Measurements from ENCODE around the gene RGS9.

RGS9 gene

DNA sequence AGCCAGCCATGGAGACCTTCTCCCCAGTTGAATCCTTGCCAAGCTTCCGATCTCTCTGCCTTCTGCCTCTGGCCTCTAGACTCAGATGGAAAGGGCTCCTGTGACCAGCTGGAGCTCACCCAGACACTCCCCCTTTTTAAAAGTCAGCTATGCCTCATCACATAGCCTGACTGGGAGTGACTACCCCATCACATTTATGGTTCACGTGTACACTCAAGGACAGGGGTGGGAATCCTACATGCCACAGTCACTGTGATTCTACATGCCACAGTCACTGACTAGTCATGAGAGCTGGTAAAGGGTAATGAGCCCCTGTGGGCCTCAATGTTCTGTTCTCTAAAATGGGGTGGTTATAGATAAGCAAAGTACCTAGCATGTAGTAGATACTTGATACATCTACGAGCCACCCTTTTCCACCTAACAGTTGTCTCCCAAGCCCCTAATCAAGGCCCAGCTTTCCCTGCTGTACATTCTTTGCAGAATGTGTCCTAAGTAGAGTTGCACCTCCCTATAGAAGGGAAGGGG, 85.1 kb downstream of the RGS9 start:
- no peak for FAIRE-seq

DNA sequence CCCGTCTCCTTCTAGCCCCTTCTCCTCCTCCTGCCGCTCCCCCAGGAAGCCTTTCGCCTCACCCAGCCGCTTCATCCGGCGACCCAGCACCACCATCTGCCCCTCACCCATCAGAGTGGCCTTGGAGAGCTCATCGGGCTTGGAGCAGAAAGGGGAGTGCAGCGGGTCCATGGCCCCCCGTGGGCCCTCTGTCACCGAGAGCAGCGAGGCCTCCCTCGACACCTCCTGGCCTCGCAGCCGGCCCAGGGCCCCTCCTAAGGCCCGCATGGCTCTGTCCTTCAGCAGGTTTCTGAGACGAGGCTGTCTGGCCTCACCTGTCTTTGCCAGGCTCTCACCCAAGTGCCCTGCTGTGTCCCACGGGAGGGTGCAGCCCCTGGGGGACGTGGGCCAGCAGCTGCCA, 87.9 kb downstream of the RGS9 start:
- FAIRE-seq = no peak

DNA sequence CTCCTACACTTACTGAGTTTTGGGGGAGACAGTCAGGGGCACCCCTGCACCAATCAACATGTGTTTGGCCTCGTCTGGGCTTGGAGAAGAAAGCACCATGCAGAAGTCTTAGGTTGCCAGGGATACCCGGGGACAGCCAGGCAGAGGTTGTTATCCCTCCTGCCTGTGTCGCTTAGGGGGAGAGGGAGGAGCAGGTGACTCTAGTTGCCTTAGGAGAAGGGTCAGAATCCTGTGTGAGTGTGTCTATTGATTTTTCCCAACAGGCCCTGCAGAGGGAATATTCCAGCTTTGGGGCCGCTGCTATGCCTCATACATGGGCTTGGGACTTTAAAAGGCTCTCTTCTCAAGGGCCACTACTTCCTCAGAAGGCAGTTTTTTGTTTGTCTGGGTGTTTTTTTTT, 89.1 kb downstream of the RGS9 start:
- FAIRE-seq = no peak

DNA sequence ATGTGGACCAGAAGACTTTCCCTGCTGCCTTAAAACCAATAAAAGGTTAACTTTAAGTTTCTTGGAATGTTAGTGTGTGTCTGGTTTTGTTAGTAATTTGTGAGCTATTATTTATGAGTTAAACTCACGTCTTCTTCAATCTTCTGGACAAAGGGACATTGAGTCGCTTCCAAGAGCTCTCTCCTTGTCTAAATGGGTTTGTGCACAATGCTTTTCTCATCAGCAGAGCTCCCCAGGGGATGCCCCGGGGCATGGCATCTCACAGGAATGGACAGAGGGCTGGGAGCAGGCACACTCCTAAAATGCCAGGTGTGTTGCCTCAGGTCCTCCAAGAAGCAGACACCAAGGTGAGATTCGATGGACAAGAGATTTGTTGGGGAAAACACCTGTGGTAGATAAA, 90.5 kb downstream of the RGS9 start:
- no peak for FAIRE-seq

DNA sequence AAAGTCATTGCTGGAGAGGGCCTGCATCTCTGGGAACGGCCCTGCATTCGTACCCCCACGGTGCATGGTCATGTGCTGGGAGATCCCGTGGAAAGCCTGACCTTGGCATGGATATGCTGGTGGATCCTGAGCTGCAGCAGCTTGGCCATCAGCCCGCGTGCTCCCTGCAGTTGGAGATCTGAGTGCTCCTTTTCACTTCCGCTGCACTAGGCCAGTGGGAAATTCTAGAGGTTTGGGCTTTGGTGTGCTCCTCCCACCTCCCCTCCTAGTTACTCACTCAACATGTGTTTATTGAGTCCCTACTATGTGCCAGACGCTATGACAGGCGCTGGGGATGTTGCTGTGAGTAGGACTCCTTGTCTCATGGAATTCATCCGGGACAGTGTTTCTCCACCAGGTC, 91.1 kb downstream of the RGS9 start:
- no peak for FAIRE-seq

DNA sequence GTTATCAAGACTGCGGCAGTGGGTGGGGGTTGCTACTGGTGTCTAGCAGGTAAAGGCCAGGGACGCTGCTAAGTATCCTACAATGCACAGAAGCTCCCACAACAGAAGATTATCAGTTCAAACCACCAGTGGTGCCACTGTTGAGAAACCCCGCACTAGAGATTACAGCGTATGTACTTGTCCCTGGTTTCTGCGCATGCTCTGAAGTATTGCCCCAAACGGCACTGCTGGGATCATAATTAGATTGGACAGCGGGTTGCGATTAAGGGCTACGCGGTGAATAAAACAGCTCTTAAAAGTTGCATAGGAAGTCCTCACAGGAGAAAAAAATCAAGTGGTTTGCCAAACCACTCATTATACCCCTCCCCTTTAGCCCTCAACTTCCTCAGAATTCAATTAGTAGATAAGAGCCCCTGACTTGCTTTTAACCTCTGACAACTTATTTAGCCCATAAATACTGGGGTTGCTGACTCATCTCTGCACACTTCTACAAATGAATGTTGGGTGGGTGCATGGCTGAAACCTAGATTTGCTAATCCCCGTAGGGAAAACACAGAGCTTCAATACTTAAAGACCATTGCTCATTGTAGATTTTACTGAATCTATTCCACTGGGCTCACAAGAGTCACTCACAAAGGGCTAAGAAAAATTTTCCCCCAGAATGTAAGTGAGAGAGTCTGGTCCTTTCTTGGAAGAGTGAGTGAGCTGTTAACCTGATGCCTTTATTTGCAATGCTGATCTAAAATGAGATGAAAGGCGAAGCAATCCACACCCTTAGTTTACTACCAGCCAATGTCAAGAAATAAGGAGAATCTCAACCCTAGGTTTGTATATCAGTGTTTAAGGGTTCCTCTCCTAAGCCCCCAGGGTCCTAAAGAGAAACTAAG, 91.8 kb downstream of the RGS9 start:
- no peak for FAIRE-seq

DNA sequence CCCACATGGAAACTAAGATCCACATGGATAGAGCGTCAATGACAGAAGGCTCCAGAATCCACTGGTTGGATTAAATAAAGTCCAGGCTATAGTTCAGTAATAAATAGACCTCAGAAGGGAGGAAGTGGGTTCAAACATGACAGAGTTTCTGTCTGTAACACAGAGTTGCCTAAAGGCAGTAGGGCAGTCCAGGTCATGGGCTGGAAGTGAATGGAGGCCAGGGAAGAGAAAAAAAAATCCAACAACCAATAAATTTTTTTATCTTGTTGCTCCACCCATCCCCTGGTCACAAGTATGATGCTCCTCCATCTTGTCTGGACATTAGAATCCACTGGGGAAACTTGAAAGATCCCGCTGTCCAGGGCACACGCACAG, 92.4 kb downstream of the RGS9 start:
- no peak for FAIRE-seq

DNA sequence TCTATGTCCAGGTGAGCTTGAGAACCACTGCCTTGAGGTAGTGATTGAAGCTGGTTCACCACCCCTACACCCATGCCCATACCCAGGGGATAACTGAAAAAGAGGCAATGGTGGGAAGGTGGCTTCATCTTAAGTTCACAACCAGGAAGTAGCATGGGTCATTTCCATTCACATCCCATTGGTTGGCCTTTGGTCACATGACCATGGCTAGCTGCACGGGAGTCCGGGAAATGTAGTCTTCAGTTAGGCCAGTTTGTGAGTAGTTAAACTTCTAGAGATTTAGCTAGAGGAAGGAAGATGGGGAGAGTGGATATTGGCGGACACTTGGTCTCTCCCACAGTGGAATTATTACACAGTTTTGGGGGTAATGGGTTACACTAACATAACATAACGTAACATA, 92.9 kb downstream of the RGS9 start:
- no peak for FAIRE-seq

DNA sequence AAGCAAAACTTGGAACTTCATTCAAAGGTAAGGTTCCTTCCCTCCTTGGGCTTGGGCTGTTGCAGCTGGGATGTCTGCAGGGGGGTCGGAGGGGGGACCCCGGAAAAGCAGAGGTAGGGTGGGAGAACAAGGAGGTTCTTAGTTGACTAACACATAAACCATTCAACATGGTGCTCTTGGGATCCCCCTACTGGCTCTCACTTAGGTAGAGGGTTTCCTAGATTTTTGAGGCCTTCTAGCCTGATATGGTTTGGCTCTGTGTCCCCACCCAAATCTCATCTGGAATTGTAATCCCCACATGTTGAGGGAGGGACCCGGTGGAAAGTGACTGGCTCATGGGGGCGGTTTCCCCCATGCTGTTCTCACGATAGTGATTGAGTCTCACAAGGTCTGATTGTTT, 93.9 kb downstream of the RGS9 start:
- FAIRE-seq = no peak

DNA sequence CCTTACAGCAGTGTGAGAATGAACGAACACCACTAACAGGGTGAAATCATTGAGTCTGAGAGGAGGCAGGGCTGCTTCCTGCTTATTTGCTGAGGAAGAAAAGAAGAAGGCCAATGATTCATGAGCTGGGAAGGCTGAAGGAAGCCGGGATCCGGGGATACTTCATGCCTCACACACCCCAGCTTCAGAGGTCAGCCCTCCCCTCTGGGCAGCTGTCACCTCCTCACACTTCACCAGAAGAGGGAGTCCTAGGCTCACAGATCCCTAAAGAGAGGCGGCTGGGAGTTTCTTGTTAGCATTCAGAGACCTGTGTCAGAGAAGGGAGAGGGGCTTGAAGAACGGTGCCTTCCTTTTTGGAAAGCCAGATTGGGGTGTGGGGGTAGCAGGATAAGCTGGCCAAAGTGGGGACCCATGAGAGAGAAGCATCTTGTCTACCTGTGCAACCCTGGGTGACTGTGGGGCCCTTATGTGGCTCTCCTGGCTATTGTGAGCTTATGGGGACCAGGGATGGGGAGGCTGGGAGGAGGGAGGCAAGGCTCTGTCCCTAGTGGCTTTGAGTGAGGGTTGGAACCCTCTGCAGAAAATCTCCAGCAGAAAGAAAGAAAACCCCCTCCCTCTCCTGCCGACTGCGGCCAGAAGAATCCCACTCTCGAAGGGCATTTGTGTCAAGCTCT, 94.6 kb downstream of the RGS9 start:
- no peak for FAIRE-seq

DNA sequence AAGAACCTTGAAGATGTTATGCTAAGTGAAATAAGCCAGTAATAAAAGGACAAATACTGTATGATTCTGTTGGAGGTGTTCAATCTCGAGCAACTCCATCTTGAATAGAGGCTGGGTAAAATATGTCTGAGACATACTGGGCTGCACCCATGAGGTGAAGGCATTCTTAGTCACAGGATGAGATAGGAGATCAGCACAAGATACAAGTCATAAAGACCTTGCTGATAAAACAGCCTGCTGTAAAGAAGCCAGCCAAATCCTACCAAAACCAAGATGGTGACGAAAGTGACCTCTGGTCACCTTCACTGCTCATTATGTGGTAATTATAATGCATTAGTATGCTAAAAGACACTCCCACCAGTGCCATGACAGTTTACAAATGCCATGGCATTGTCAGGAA, 98.1 kb downstream of the RGS9 start:
- no peak for FAIRE-seq

DNA sequence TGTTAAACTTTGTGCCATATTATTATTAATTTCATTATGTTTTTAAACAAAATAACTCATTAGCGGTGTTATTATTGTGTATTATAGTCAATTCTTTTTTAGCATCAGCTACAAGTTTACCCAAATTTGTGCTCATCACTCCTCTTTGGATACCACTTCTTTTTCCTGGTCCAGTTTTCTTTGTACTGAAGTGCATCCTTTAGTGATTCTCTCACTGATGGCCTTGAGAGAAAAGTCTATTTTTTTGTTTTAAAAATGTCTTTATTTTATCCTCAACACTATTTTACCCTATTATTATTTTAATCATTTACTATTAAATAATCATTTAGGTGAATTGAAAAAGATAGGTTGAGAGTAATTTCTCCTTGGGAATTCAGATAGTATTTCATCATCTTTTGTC, 99.2 kb downstream of the RGS9 start:
- FAIRE-seq = no peak

DNA sequence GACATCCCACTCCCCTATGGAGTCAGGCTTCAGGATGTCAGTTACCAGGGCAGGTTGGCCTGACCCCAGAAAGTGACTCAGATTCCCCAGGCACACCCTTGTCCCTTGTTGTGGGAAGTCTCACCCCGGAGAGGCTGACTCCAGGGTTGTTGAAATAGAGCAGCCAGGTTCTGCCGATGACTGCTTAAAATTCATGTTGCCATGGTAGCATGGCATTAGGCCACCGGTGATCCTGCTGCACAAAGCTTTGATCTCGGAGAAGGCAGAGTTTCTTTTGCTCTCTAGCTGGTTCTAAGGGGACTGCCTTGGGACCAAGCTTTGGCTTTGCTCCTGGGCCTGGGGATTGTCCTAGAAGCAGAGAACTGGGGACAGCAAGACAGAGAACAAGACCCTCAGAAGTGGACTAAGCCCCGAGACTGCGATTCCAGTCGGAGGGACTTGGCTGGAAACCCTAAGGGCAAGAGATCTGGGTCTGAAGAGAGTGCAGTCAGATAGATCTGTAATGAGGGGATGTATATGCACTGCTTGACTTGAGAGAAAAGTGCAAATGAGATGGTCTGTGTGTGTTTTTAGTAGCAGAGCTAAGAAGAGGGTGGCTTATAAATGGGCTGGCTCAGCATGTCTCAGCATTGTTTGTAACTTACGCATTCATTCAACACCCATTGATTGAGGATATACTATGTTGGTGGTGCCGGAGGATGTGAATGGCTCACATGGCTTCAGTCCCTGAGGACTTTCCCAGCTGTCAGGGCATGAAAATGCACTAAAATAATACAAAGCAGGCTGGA, 106.9 kb downstream of the RGS9 start:
- no peak for FAIRE-seq

DNA sequence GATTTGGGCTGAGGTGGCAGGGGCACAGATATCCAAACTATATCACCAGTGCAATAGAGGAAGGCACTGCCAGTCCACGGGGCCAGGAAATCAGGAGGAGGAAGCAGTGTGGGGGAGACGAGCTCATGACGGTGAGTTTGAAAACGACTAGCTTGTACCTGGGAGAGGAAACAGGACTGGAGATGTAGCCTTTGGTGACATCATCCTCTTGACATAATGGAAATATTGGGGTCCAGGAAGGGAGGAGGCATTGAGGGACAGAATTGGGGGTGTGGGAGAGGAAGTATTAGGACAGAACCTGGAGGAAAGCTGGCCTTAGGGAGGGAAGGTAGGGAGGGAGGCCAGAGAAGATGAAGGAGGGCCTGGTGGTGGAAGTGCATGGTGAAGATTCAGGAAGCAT, 109.1 kb downstream of the RGS9 start:
- FAIRE-seq = no peak

DNA sequence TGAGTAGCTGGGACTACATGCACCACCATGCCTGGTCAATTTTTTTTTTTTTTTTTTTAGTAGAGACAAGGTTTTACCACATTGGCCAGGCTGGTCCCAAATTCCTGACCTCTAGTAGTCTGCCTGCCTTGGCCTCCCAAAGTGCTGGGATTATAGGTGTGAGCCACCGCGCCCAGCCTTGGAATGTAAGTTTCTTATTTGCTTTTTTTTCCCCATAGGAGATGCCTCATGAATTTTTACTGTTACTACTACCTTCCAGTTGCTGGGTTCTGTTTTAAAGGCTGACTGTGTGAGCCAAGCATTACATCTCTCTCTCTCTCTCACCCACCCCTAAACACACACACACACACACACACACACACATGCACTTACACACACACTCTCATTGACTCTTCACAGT, 112.6 kb downstream of the RGS9 start:
- no peak for FAIRE-seq

DNA sequence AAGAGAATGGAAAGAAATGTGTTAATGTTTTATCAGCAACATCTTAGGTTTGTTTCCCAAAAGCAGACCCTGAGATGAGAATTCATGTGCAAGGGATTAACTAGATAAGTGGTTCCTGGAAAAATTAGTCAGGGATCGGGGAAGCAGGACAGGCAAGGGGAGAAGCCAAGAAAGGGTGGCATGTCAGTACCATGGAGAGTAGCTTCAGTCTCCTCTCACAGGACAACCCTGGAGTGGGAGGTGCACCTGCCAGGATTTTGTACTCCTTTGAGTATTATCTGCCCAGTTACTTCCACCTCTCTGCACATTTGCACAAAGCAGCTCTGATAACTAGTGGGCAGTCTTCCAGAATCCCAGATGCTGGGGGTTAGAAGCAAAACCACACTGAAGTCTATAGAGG, 117.0 kb downstream of the RGS9 start:
- FAIRE-seq = no peak

DNA sequence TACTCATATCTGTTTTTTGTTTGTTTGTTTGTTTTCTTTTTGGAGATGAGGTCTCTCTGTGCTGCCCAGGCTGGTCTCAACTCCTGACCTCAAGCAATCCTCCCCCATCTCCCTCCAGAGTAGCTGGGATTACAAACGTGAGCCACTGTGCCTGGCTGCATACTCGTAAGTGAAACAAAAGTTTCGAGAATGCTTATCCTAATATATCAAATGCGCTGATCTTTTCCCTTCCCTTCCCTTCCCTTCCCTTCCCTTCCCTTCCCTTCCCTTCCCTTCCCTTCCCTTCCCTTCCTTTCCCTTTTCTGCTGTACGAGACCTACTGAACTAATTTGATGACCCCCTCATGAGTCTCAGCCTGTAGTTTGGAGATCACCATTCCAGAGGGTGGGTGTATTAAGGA, 122.1 kb downstream of the RGS9 start:
- no peak for FAIRE-seq

DNA sequence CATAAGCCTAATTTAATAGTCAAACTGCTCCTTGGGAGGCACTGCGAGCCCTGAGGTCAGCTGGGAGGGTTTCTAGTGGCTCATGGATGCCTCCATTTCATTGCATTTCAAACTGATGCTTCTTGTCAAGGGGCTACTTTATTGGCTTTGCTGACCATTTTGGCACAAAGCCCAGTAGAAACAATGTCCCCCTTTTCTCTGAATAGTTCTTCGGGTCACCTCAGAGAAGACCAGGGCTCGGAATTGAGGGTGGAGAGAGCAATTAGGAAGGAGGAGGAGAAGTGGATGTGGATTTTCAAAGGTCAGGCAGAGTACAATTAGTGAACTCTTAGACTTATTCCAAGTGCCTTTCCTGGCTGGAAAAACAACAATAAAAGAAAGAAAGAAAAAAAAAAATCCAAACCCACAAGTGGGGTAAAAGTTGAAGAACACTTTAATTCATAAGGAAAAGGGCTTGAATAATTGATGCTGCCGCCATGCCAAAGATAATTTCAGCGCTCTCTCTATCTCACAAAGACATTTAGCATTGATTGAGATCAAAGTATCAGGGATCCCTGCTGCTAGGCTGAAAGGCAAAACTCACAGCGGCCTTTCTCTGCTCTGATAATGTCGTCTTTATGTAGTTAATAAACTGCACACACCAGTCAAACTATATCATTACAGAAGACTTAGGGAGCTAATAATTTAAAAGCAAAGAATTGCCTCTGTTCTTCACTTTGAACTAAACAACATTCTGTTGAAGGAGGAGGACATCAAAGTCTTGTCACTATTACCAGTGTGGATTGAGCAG, 122.7 kb downstream of the RGS9 start:
- FAIRE-seq = no peak

DNA sequence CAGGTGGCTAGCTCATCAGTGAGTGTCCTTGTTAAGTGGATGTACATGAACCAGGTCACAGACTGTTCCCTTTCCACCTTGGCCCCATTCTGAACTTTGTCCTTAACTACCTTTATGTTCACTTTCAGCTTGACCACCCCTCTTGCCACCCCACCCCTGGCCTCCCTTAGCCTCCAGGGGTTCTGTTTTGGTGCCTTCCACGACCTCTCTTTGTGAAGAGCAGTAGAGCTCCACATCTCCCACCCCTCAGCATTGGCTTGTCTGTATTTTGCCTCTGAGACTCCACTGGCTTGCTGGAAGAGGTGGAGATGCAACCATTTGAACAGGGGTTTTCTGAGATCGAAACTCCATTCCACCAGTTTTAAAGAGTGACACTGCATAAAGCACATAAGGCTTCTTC, 123.5 kb downstream of the RGS9 start:
- no peak for FAIRE-seq

DNA sequence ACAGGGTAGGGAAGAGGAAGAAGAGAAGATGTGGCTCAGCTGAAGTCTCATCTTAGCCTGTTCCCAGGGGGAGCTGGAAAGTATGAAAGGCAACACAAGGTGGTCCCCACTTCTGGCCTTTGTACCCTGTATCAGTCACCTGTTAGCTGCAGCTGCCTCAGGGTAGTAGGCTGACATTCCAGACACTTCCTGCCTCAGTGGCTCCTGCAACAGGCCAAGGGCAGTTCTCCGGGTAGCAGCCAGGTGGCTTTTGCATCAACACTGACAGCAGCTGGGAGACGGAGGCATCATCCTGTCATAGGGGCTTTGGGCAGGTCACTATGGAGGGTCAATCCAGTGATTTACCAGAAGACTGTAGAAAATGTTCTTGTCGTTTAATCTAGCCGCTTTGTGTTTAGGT, 124.0 kb downstream of the RGS9 start:
- no peak for FAIRE-seq

DNA sequence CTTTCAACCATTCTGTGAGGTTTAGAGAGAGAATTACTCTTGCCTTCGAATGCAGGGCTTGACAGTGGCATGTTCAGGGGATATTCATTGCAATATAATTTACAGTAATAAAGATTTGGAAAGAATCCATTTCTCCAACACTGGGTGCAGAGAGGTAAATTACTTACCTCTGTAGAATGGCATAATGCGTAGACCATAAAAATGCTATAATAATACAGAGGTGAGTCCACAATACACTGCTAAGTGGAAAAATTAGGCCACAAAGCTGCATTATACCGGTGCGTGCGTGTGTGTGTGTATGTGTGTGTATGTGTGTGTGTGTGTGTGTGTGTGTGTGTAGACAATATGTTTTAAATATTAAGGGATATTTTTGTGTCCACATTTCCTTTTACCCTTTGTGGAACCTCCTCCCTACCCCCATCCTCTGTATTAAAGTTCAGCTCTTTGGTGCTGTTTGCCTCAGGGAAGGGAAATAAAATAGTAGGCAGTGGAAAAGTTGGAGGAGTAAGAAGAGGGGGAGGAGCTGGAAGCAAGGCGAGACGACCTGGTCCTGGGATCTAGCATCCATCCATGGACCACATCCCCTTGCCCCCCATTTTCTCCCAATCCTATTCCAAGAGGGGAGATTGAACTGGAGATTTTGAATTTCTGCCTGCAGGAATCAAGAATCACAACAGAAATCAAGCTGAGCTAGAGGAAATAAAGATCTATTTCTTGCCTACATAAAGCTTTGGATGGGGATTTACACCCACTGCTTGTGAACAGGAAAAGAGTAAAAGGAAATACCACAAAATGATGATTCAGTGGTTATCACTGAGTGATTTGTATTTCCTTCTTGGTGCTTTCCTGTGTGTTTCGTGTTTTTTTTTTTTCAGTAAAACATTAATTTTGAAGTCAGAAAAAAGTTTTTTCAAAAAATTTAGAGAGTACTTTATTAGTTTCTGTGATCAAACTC, 124.8 kb downstream of the RGS9 start:
- no peak for FAIRE-seq
